Suprapubic skin (tissue), 4 donors: ENCODE measurements around the gene CACNA2D1.

Source experiments
- EP300 ChIP-seq: sonication (generic); formaldehyde crosslinking; IDR thresholded peaks from one replicate; pipeline ENCODE4 v1.6.1; 2017; ENCODE audit warnings: antibody characterized with exemption
- POLR2A ChIP-seq, 2 donors: fragments of 450-650 bp; IDR thresholded peaks; one replicate each; pipeline ENCODE4 v1.6.1; 2017; ENCODE audit warnings: antibody characterized with exemption in 2 of 2, mild to moderate bottlenecking in 2 of 2, moderate library complexity in 2 of 2
- POLR2AphosphoS5 ChIP-seq, 3 donors: sonication (generic); formaldehyde crosslinking; IDR thresholded peaks; one replicate each; pipeline ENCODE4 v1.6.1; 2017; ENCODE audit warnings: antibody characterized with exemption in 3 of 3
- TF ChIP-seq, protein P1 (sequence below), 2 donors: fragments of 200-600 bp in 1 of 2; fragments of 450-650 bp in 1 of 2; sonication (generic) in 1 of 2; IDR thresholded peaks; one replicate each; pipeline ENCODE4 v1.5.1; 2016 to 2019; ENCODE audit warnings: antibody characterized with exemption in 2 of 2, mild to moderate bottlenecking in 1 of 2, moderate library complexity in 1 of 2

DNA sequence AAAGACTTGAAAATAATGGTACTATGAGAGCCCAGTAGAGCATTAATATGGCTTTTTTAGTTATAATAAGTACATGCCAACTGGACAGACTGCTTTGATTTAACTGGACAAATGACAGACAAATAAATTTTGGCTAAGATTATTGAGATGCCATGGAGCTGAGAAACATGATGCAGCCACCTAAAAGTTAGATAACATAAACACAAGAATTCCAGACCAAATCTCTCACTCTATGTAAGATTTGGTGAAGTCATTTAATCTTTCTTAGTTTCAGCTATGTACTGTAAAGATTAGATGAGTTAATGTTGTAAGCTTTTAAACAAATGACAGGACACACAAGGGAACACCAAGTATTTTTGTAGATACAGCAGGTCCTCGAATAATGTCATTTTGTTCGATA lies 118.2 kb downstream of the CACNA2D1 start:
- no peak for TF ChIP-seq EP300
- TF ChIP-seq POLR2A (IDR thresholded peaks at IDR 0.05), result no peak
- TF ChIP-seq, protein P1, sequence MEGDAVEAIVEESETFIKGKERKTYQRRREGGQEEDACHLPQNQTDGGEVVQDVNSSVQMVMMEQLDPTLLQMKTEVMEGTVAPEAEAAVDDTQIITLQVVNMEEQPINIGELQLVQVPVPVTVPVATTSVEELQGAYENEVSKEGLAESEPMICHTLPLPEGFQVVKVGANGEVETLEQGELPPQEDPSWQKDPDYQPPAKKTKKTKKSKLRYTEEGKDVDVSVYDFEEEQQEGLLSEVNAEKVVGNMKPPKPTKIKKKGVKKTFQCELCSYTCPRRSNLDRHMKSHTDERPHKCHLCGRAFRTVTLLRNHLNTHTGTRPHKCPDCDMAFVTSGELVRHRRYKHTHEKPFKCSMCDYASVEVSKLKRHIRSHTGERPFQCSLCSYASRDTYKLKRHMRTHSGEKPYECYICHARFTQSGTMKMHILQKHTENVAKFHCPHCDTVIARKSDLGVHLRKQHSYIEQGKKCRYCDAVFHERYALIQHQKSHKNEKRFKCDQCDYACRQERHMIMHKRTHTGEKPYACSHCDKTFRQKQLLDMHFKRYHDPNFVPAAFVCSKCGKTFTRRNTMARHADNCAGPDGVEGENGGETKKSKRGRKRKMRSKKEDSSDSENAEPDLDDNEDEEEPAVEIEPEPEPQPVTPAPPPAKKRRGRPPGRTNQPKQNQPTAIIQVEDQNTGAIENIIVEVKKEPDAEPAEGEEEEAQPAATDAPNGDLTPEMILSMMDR (IDR thresholded peaks at IDR 0.05), result no peak
- no peak for TF ChIP-seq POLR2AphosphoS5 (IDR thresholded peaks at IDR 0.05)
